ENCODE data around the gene MEN1. TPM values are rescaled to one million over a fixed set of nuclear protein-coding genes. Genes with fewer than 3 reads are reported as not detected.

MEN1 gene
- total and polyA plus RNA-seq, 7 experiments from 2014 or later, result 25.7 to 54.9 (median 38.0) TPM

DNA sequence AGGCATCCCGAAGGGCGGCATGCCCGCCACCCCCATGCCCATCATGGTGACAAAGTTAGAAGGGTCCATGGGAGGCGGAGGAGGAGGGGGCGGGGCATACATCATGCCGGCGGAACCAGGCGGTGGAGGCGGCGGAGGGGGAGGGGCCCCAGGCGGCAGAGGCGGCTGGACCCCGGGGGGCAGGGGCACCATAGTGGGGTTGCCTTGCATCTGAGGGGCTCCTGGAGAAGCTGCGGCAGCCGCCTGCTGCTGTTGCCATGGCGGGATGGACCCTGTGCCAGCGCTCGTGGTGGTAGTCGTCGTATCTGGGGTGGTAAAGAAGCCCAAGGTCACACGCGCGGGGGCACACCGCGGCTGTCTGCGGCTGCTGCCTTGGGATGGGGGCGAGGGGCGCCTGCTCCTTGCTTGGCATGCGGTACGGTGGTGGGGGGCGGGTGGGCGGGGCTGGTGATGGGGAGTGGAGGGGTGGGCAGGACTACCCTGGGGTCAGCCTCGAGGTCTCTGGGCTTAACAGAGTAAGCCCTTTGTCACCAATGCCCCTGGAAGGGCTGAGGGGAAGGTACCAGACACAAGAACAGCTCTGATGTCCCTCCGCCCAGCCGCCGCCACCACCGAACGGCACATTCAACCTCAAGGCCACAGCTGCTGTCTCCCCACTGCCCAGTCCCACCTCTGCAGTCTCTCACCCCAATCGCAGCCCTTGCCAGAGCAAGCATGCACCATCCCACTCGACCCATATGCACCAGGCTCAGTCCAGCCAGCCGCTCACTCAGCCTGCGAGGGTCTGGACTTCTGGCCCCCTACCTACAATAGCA, 44.3 kb downstream of the MEN1 start:
- H3K9me3 ChIP-seq (ENCODE audit: control insufficient read depth in 2 of 3, low read length in 3 of 3), result no peaks in the 10 kb centered on the region
- H3K27ac ChIP-seq (ENCODE audit: low read depth, low read length), result peak overlapping the region; percentile 60
- CTCF ChIA-PET, result interaction anchor here (7.0 to 19.1 kb wide), 2 partner anchors 9 to 19 kb away, joined by 57 to 305 read pairs; partner anchors contain the start of gene RASGRP2
- no peaks in the 10 kb centered on the region for H3K27me3 Mint-ChIP-seq
- H3K4me3 ChIP-seq (ENCODE audit: low read length), result no peak overlapping the region
- POLR2A ChIA-PET, result interaction anchor here (1.5 to 39.7 kb wide), 4 partner anchors 1 to 34 kb away, joined by 4 to 1956 read pairs (median 986); partner anchors contain the start of genes PYGM, RASGRP2 and SF1
- H3K36me3 ChIP-seq (ENCODE audit: control insufficient read depth in 2 of 3, insufficient read depth in 3 of 3, low read length in 3 of 3), result peaks cover 46 to 76% (median 51%) of the 10 kb centered on the region in 3 experiments
- intact Hi-C loops (cut with micrococcal nuclease), result no loop called here
- DNase-seq (peak in 1 of 9 donors; percentile 17), ATAC-seq (no peak)
- H3K36me3 Mint-ChIP-seq, result peaks cover 30 to 71% (median 70%) of the 10 kb centered on the region in 5 donors
- peaks cover 57 to 84% of the 10 kb centered on the region in 2 donors for H3K4me1 ChIP-seq (ENCODE audit: control insufficient read depth in 2 of 2, insufficient read depth in 2 of 2, low read length in 2 of 2)
- H3K27me3 ChIP-seq (ENCODE audit: control insufficient read depth in 2 of 2, insufficient read depth in 2 of 2, low read length in 2 of 2), result no peaks in the 10 kb centered on the region
- H3K27ac Mint-ChIP-seq, result peak overlapping the region; percentile 80 to 94 (median 92)
- H3K4me3 Mint-ChIP-seq, result peak overlapping the region; percentile 32 to 96 (median 84)
- H3K4me1 Mint-ChIP-seq, result peaks cover 63 to 97% (median 91%) of the 10 kb centered on the region in 7 donors
- peaks cover 0 to 7% (median 0%) of the 10 kb centered on the region in 11 donors for H3K9me3 Mint-ChIP-seq

DNA sequence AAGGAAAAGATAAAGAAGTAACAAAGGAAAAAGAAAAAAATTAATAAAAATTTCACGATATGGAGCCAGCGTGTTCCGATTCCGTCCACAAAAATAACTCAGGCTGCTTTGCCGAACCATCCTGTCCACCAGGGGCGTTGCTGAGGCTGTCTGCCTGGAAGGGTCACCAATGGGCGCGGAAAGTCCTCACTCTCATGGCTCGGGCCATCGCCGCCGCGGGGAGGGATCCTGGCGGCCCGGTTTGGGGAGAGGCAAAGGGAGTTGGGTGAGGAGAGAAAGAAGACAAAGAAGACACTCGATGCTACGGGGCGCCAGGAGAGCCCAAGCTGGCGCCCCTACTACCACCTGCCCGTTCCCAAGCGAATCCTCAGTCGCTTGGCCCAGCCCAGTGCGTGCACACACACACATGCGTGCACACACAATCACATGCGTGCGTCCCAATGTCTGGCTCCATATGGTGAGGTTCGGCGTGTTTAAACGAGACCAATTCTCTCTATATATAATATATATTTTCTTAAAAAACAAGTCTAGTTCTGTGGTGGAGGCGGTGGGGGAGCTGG, 45.0 kb downstream of the MEN1 start:
- H3K4me3 Mint-ChIP-seq, result peak overlapping the region; percentile 81 to 96 (median 84)
- peaks cover 68 to 97% (median 92%) of the 10 kb centered on the region in 7 donors for H3K4me1 Mint-ChIP-seq
- peaks cover 0 to 9% (median 0%) of the 10 kb centered on the region in 11 donors for H3K9me3 Mint-ChIP-seq
- H3K27ac ChIP-seq (ENCODE audit: low read depth, low read length), result peak overlapping the region; percentile 60
- DNase-seq, result peak in 1 of 9 donors; percentile 28
- H3K4me3 ChIP-seq (ENCODE audit: low read length), result no peak overlapping the region
- H3K27me3 Mint-ChIP-seq, result no peaks in the 10 kb centered on the region
- H3K36me3 Mint-ChIP-seq, result peaks cover 30 to 67% (median 63%) of the 10 kb centered on the region in 5 donors
- ChIA-PET CTCF (interaction anchor here (7.0 to 19.1 kb wide), 2 partner anchors 9 to 18 kb away, joined by 57 to 305 read pairs; partner anchors contain the start of gene RASGRP2), POLR2A (interaction anchor here (0.6 to 39.7 kb wide), 8 partner anchors 0 to 794 kb away, joined by 3 to 1956 read pairs (median 14); partner anchors contain the start of genes MAP4K2, PYGM, RASGRP2 and SF1)
- no peak for ATAC-seq
- no peaks in the 10 kb centered on the region for H3K27me3 ChIP-seq (ENCODE audit: control insufficient read depth in 2 of 2, insufficient read depth in 2 of 2, low read length in 2 of 2)
- H3K27ac Mint-ChIP-seq, result peak overlapping the region; percentile 87 to 97 (median 92)
- intact Hi-C loops (cut with micrococcal nuclease), result no loop called here
- H3K36me3 ChIP-seq (ENCODE audit: control insufficient read depth in 2 of 3, insufficient read depth in 3 of 3, low read length in 3 of 3), result peaks cover 39 to 69% (median 44%) of the 10 kb centered on the region in 3 experiments
- H3K9me3 ChIP-seq (ENCODE audit: control insufficient read depth in 2 of 3, low read length in 3 of 3), result no peaks in the 10 kb centered on the region
- H3K4me1 ChIP-seq (ENCODE audit: control insufficient read depth in 2 of 2, insufficient read depth in 2 of 2, low read length in 2 of 2), result peaks cover 63 to 86% of the 10 kb centered on the region in 2 donors

DNA sequence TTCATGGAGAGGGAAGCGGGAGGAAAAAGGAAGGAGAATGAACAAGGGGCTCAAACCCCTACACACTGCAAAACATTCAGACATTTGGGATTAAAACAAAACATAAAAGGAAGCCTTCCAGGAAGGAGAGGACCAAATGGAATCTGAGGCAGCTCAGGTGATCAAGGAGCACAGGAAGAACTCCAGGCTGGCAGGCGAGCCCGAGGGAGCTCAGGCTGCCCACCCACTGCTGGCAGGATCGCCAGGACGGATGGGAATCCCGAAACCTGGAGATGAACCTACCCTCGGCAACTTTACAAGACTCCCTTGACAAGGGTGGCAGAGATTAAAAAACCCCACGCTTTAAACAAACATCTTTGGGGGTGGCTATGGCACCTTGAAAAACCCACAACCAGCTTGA, 45.6 kb downstream of the MEN1 start:
- Mint-ChIP-seq H3K4me1 (peaks cover 73 to 98% (median 95%) of the 10 kb centered on the region in 7 donors), H3K27ac (peak overlapping the region; percentile 87 to 97 (median 92)), H3K36me3 (peaks cover 30 to 63% (median 57%) of the 10 kb centered on the region in 5 donors), H3K4me3 (peak overlapping the region; percentile 81 to 96 (median 84)), H3K9me3 (peaks cover 0 to 9% (median 0%) of the 10 kb centered on the region in 11 donors), H3K27me3 (no peaks in the 10 kb centered on the region)
- Histone ChIP-seq H3K27ac (ENCODE audit: low read depth, low read length) (peak overlapping the region; percentile 60), H3K4me1 (ENCODE audit: control insufficient read depth in 2 of 2, insufficient read depth in 2 of 2, low read length in 2 of 2) (peaks cover 65 to 89% of the 10 kb centered on the region in 2 donors), H3K9me3 (ENCODE audit: control insufficient read depth in 2 of 3, low read length in 3 of 3) (no peaks in the 10 kb centered on the region), H3K36me3 (ENCODE audit: control insufficient read depth in 2 of 3, insufficient read depth in 3 of 3, low read length in 3 of 3) (peaks cover 33 to 63% (median 38%) of the 10 kb centered on the region in 3 experiments), H3K4me3 (ENCODE audit: low read length) (peak overlapping the region; percentile 41), H3K27me3 (ENCODE audit: control insufficient read depth in 2 of 2, insufficient read depth in 2 of 2, low read length in 2 of 2) (no peaks in the 10 kb centered on the region)
- ChIA-PET POLR2A (interaction anchor here (0.6 to 39.7 kb wide), 12 partner anchors 0 to 794 kb away, joined by 3 to 1956 read pairs (median 4); partner anchors contain the start of genes FAU, MAP4K2, MRPL49 and PYGM), CTCF (interaction anchor here (0.8 to 19.1 kb wide), 7 partner anchors 10 to 120 kb away, joined by 3 to 305 read pairs (median 4); partner anchors contain the start of genes RASGRP2 and SF1)
- intact Hi-C loops (cut with micrococcal nuclease), result loop anchor here in 1 of 2 donors (1.0 kb wide), 2 partner anchors 14 to 21 kb away; partner anchors contain the start of gene SF1
- ATAC-seq (no peak), DNase-seq (no peak)

GRCh38 chr11:64764040-64764611, 46.2 kb downstream of the MEN1 start:
- ATAC-seq (peak; percentile 50), DNase-seq (peak in 7 of 9 donors; percentile 71 to 85 (median 80))
- H3K36me3 ChIP-seq (ENCODE audit: control insufficient read depth in 2 of 3, insufficient read depth in 3 of 3, low read length in 3 of 3), result peaks cover 26 to 57% (median 31%) of the 10 kb centered on the region in 3 experiments
- CTCF ChIA-PET, result interaction anchor here (0.7 to 19.1 kb wide), 10 partner anchors 11 to 121 kb away, joined by 3 to 305 read pairs (median 4); partner anchors contain the start of genes RASGRP2 and SF1
- intact Hi-C loops (cut with micrococcal nuclease), result loop anchor here in 1 of 2 donors (1.0 kb wide), 2 partner anchors 14 to 21 kb away; partner anchors contain the start of gene SF1
- peaks cover 71 to 98% (median 92%) of the 10 kb centered on the region in 7 donors for H3K4me1 Mint-ChIP-seq
- H3K27ac ChIP-seq (ENCODE audit: low read depth, low read length), result peak overlapping the region; percentile 60
- H3K36me3 Mint-ChIP-seq, result peaks cover 25 to 57% (median 51%) of the 10 kb centered on the region in 5 donors
- no peaks in the 10 kb centered on the region for H3K27me3 ChIP-seq (ENCODE audit: control insufficient read depth in 2 of 2, insufficient read depth in 2 of 2, low read length in 2 of 2)
- H3K4me3 Mint-ChIP-seq, result peak overlapping the region; percentile 81 to 96 (median 84)
- peak overlapping the region; percentile 87 to 97 (median 92) for H3K27ac Mint-ChIP-seq
- peaks cover 0 to 9% (median 0%) of the 10 kb centered on the region in 11 donors for H3K9me3 Mint-ChIP-seq
- peaks cover 69 to 90% of the 10 kb centered on the region in 2 donors for H3K4me1 ChIP-seq (ENCODE audit: control insufficient read depth in 2 of 2, insufficient read depth in 2 of 2, low read length in 2 of 2)
- no peaks in the 10 kb centered on the region for H3K9me3 ChIP-seq (ENCODE audit: control insufficient read depth in 2 of 3, low read length in 3 of 3)
- POLR2A ChIA-PET, result interaction anchor here (0.7 to 39.7 kb wide), 14 partner anchors 1 to 371 kb away, joined by 3 to 1956 read pairs (median 3); partner anchors contain the start of genes FAU, MAP4K2, MEN1 and MRPL49
- H3K4me3 ChIP-seq (ENCODE audit: low read length), result peak overlapping the region; percentile 41
- no peaks in the 10 kb centered on the region for H3K27me3 Mint-ChIP-seq

- peak overlapping the region; percentile 87 to 97 (median 92) for H3K27ac Mint-ChIP-seq
- Histone ChIP-seq H3K27ac (ENCODE audit: low read depth, low read length) (peak overlapping the region; percentile 60), H3K4me3 (ENCODE audit: low read length) (peak overlapping the region; percentile 41), H3K36me3 (ENCODE audit: control insufficient read depth in 2 of 3, insufficient read depth in 3 of 3, low read length in 3 of 3) (peaks cover 21 to 51% (median 26%) of the 10 kb centered on the region in 3 experiments), H3K4me1 (ENCODE audit: control insufficient read depth in 2 of 2, insufficient read depth in 2 of 2, low read length in 2 of 2) (peaks cover 69 to 90% of the 10 kb centered on the region in 2 donors), H3K9me3 (ENCODE audit: control insufficient read depth in 2 of 3, low read length in 3 of 3) (no peaks in the 10 kb centered on the region), H3K27me3 (ENCODE audit: control insufficient read depth in 2 of 2, insufficient read depth in 2 of 2, low read length in 2 of 2) (no peaks in the 10 kb centered on the region)
- no peak for ATAC-seq
- H3K36me3 Mint-ChIP-seq, result peaks cover 21 to 52% (median 46%) of the 10 kb centered on the region in 5 donors
- no peaks in the 10 kb centered on the region for H3K27me3 Mint-ChIP-seq
- DNase-seq, result peak in 1 of 9 donors; percentile 26
- H3K9me3 Mint-ChIP-seq, result peaks cover 0 to 9% (median 0%) of the 10 kb centered on the region in 11 donors
- H3K4me1 Mint-ChIP-seq, result peaks cover 69 to 95% (median 88%) of the 10 kb centered on the region in 7 donors
- peak overlapping the region; percentile 81 to 96 (median 84) for H3K4me3 Mint-ChIP-seq
- POLR2A ChIA-PET, result interaction anchor here (0.6 to 39.7 kb wide), 17 partner anchors 1 to 371 kb away, joined by 3 to 1956 read pairs (median 4); partner anchors contain the start of genes FAU, MAP4K2, MEN1 and MRPL49
- intact Hi-C loops (cut with micrococcal nuclease), result loop anchor here in 1 of 2 donors (1.0 kb wide), 2 partner anchors 15 to 20 kb away; partner anchors contain the start of gene SF1
- CTCF ChIA-PET, result interaction anchor here (0.7 to 19.1 kb wide), 10 partner anchors 8 to 86 kb away, joined by 3 to 305 read pairs (median 4); partner anchors contain the start of genes RASGRP2 and SF1
Measured at GRCh38 chr11:64763526-64764039, 46.8 kb downstream of the MEN1 start.
